Measurements from ENCODE around the gene CADPS2. TPM values are rescaled to one million over a fixed set of nuclear protein-coding genes. Genes with fewer than 3 reads are reported as not detected.

CADPS2 gene
- total RNA-seq, 4 donors from 2014 or later, result 27.7 to 46.2 (median 32.6) TPM

GRCh38 chr7:122344303-122344620, 542.0 kb downstream of the CADPS2 start:
- no peak for TF ChIP-seq CTCF (IDR thresholded peaks at IDR 0.05)
- no peak for TF ChIP-seq POLR2A (IDR thresholded peaks at IDR 0.05)
- H3K27ac ChIP-seq, result no peak overlapping the region
- DNase-seq, result no peak
- H3K9me3 ChIP-seq, result no peaks in the 10 kb centered on the region
- H3K4me3 ChIP-seq (replicated peaks in 1 of 3), result no peak overlapping the region
- WGBS, 2 donors, result 88 to 98% methylated on average over 1 of the region's 1 CpG
- H3K4me1 ChIP-seq, result no peaks in the 10 kb centered on the region
- H3K36me3 ChIP-seq, result no peaks in the 10 kb centered on the region
- intact Hi-C loops (cut with DNase I), result no loop called here
- H3K27me3 ChIP-seq, result no peaks in the 10 kb centered on the region

- no peak for DNase-seq
- intact Hi-C loops (cut with DNase I), result no loop called here
- Histone ChIP-seq H3K27me3 (no peaks in the 10 kb centered on the region), H3K4me1 (no peaks in the 10 kb centered on the region), H3K27ac (no peak overlapping the region), H3K36me3 (no peaks in the 10 kb centered on the region), H3K9me3 (no peaks in the 10 kb centered on the region), H3K4me3 (replicated peaks in 1 of 3) (no peak overlapping the region)
- WGBS, 2 donors, result 93% methylated on average over 7 of the region's 7 CpGs
- TF ChIP-seq POLR2A (IDR thresholded peaks at IDR 0.05) (no peak), CTCF (IDR thresholded peaks at IDR 0.05) (no peak)
These were observed 542.5 kb downstream of the CADPS2 start for GRCh38 chr7:122343601-122344302.

GRCh38 chr7:122340427-122340826, 545.8 kb downstream of the CADPS2 start:
- no peaks in the 10 kb centered on the region for H3K27me3 ChIP-seq
- WGBS, 2 donors, result 92 to 94% methylated on average over 1 of the region's 1 CpG
- intact Hi-C loops (cut with DNase I), result no loop called here
- TF ChIP-seq CTCF (IDR thresholded peaks at IDR 0.05) (no peak), POLR2A (IDR thresholded peaks at IDR 0.05) (no peak)
- H3K27ac ChIP-seq, result no peak overlapping the region
- no peaks in the 10 kb centered on the region for H3K36me3 ChIP-seq
- no peak overlapping the region for H3K4me3 ChIP-seq (replicated peaks in 1 of 3)
- no peaks in the 10 kb centered on the region for H3K4me1 ChIP-seq
- no peaks in the 10 kb centered on the region for H3K9me3 ChIP-seq
- no peak for DNase-seq

- H3K9me3 ChIP-seq, result no peaks in the 10 kb centered on the region
- WGBS, 2 donors, result 75 to 77% methylated on average over 6 of the region's 6 CpGs
- no peaks in the 10 kb centered on the region for H3K27me3 ChIP-seq
- H3K4me3 ChIP-seq (replicated peaks in 1 of 3), result no peak overlapping the region
- no peaks in the 10 kb centered on the region for H3K36me3 ChIP-seq
- intact Hi-C loops (cut with DNase I), result no loop called here
- TF ChIP-seq CTCF (IDR thresholded peaks at IDR 0.05) (no peak), POLR2A (IDR thresholded peaks at IDR 0.05) (no peak)
- H3K27ac ChIP-seq, result no peak overlapping the region
- no peak for DNase-seq
- H3K4me1 ChIP-seq, result no peaks in the 10 kb centered on the region
These were observed 546.9 kb downstream of the CADPS2 start for GRCh38 chr7:122339145-122339904.

- 78 to 81% methylated on average over 2 of the region's 2 CpGs for WGBS, 2 donors
- Histone ChIP-seq H3K4me1 (no peaks in the 10 kb centered on the region), H3K27ac (no peak overlapping the region), H3K27me3 (no peaks in the 10 kb centered on the region), H3K4me3 (replicated peaks in 1 of 3) (no peak overlapping the region), H3K9me3 (no peaks in the 10 kb centered on the region), H3K36me3 (no peaks in the 10 kb centered on the region)
- intact Hi-C loops (cut with DNase I), result no loop called here
- no peak for TF ChIP-seq POLR2A (IDR thresholded peaks at IDR 0.05)
- no peak for TF ChIP-seq CTCF (IDR thresholded peaks at IDR 0.05)
- DNase-seq, result no peak
These were observed 549.2 kb downstream of the CADPS2 start for GRCh38 chr7:122337011-122337410.
